Activated CD4-positive, alpha-beta T cell treated with anti-CD3 and anti-CD28 coated beads for 4 hours (primary cell): Measurements from ENCODE around the gene CSAG2.
"Not testable (repeated sequence)": the region's sequence is repeated elsewhere in the genome, so short reads cannot be mapped to it uniquely, and the experiment has no call there.

Source experiments
- DNase-seq, 2 donors: peaks; one replicate each; pipeline ENCODE4 v3.0.0-alpha.2; 2020

Gene CSAG2, protein sequence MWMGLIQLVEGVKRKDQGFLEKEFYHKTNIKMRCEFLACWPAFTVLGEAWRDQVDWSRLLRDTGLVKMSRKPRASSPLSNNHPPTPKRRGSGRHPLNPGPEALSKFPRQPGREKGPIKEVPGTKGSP

DNA sequence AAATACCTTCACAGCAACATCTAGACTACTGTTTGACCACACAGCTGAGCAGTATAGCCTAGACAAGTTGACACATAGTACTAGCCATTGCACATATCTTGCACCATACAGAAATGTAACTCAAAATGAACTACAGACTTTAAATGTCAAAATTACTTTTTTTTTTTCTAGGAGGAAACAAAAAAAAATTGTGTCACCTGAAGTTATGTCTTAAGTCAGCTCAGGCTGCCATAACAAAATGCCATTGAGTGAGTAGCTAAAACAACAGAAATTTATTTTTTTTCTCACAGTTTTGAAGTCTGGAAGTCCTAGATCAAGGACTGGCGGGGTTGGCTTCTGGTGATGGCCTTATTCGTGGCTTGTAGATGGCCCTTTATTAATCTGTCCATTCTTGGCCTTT, at the start of gene CSAG2:
Gene CSAG2, minus strand, starts transcription at position 101 of the 400 bp plus-strand sequence. CDS start 161 bp downstream, outside the sequence.
- DNase-seq = not testable (repeated sequence)

DNA sequence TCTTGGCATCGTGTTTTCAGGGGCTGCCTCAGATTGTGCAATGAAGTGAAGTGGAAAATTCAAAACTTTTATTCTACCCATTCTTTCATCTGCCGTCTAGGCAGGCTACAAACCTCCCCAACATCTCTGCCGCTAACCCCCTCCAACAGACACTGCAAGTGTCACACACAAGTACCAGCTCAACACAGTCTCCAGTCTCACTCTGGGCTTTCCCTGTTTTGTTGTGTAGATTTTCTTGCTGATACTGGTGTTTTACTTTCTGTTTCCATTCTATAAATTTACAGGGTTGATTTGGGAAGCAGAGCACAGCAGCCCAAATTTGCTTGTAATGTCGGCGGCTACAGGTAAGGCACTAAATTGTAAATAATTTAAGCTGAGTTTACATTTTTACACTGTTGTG, 45.8 kb upstream of the CSAG2 start:
- not testable (repeated sequence) for DNase-seq

DNA sequence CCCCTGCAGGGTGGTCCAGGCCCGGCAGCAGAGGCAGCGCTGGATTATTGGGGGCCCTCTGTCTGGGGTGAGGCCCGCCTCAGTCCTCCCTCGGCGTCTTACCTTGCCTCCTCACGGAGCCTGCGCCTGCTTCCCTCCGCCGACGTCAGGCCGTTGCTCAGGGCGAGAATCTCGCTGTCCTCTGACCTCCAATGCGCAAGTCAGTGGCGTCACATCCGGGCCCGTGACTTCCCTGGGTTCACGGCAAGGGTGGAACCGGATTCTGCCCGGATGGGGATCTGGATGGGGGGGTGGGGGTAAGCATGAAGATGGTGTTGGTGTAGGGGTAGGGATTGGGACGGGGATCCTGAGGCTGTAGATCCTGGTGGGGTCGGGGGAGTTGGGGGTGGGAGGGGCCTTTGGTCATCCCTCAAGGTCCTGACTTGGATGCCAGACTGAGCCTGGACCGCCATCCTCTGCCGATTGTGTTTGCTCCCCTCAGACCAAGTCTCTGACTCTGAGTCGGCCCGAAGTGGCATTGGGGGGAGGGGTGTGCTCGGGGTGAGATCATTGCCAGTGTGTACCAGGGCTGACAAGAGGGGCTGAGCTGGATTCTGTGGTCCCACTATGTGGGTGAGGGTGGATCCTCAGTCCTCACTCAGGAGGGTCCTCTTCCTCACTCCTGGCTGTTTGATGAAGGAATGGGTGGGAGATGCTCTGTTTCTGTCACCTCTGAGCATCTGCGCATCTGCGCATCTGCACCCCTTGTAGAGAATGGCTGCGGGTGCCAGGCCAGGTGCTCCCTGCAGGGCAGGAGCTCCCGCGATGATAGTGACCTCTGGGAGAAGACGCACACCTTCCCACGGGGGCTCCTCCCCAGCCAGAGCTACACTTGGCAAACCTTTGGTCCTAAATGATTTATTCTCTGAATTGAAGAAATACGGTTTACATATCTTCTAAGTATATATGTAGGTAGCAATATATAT, 44.9 kb upstream of the CSAG2 start, which contains the start of gene MAGEA2:
Gene MAGEA2, minus strand, starts transcription at position 157 of the 965 bp plus-strand sequence. CDS start 2,479 bp downstream, outside the sequence.
- not testable (repeated sequence) for DNase-seq

DNA sequence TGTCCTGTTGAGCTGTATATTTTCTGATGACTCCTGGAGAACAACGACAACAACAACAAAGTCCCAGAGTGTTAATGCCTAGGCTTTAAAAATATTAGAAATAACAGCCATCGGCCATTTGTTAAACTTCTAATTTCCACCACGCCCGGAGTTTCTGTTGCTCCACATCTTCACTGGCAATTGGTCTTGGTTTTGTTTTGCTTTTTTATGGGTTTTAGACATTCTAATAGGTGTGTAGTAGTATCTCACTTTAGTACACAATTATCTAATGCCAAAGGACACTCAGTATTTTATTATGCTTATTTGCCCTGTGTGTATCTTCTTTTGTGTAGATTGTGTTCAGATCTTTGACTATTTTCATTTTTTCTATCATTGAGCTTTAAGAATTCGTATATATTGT, 29.5 kb upstream of the CSAG2 start:
- DNase-seq = no peak

DNA sequence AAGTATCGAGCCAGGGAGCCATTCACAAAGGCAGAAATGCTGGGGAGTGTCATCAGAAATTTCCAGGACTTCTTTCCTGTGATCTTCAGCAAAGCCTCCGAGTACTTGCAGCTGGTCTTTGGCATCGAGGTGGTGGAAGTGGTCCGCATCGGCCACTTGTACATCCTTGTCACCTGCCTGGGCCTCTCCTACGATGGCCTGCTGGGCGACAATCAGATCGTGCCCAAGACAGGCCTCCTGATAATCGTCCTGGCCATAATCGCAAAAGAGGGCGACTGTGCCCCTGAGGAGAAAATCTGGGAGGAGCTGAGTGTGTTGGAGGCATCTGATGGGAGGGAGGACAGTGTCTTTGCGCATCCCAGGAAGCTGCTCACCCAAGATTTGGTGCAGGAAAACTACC, 27.5 kb upstream of the CSAG2 start:
- not testable (repeated sequence) for DNase-seq

DNA sequence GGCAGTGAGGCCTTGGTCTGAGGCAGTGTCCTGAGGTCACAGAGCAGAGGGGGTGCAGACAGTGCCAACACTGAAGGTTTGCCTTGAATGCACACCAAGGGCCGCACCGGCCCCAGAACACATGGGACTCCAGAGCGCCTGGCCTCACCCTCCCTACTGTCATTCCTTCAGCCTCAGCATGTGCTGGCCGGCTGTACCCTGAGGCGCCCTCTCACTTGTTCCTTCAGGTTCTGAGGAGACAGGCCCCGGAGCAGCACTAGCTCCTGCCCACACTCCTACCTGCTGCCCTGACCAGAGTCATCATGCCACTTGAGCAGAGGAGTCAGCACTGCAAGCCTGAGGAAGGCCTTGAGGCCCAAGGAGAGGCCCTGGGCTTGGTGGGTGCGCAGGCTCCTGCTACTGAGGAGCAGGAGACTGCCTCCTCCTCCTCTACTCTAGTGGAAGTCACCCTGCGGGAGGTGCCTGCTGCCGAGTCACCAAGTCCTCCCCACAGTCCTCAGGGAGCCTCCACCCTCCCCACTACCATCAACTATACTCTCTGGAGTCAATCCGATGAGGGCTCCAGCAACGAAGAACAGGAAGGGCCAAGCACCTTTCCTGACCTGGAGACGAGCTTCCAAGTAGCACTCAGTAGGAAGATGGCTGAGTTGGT, 26.9 kb upstream of the CSAG2 start:
- DNase-seq = no peak

DNA sequence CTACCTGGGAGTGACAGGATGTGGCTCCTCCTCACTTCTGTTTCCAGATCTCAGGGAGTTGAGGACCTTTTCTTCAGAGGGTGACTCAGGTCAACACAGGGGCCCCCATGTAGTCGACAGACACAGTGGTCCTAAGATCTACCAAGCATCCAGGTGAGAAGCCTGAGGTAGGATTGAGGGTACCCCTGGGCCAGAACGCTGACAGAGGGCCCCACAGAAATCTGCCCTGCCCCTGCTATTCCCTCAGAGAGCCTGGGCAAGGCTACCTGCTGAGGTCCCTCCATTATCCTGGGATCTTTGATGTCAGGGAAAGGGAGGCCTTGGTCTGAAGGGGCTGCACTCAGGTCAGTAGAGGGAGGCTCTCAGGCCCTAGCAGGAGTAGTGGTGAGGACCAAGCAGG, 26.0 kb upstream of the CSAG2 start:
- DNase-seq = no peak

DNA sequence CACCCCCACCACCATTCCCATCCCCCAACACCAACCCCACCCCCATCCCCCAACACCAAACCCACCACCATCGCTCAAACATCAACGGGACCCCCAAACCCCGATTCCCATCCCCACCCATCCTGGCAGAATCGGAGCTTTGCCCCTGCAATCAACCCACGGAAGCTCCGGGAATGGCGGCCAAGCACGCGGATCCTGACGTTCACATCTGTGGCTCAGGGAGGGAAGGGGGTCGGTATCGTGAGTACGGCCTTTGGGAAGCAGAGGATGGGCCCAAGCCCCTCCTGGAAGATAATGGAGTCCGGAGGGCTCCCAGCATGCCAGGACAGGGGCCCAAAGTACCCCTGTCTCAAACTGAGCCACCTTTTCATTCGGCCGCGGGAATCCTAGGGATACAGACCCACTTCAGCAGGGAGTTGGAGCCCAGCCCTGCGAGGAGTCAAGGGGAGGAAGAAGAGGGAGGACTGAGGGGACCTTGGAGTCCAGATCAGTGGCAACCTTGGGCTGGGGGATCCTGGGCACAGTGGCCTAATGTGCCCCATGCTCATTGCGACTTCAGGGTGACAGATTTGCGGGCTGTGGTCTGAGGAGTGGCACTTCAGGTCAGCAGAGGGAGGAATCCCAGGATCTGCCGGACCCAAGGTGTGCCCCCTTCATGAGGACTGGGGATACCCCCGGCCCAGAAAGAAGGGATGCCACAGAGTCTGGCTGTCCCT, 25.2 kb upstream of the CSAG2 start:
- DNase-seq = not testable (repeated sequence)

DNA sequence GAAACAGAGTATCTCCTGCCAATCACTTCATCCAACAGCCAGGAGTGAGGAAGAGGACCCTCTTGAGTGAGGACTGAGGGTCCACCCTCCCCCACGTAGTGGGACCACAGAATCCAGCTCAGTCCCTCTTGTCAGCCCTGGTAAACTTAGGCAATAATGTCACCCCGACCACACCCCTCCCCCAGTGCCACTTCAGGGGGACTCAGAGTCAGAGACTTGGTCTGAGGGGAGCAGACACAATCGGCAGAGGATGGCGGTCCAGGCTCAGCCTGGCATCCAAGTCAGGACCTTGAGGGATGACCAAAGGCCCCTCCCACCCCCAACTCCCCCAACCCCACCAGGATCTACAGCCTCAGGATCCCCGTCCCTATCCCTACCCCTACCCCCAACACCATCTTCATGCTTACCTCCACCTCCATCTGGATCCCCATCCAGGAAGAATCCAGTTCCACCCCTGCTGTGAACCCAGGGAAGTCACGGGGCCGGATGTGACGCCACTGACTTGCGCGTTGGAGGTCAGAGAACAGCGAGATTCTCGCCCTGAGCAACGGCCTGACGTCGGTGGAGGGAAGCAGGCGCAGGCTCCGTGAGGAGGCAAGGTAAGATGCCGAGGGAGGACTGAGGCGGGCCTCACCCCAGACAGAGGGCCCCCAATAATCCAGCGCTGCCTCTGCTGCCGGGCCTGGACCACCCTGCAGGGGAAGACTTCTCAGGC, 24.3 kb upstream of the CSAG2 start, which contains the start of the genes CSAG1 and MAGEA12:
Gene CSAG1, minus strand, starts transcription at position 461 of the 715 bp plus-strand sequence. CDS start 1,261 bp downstream, outside the sequence.
Gene MAGEA12, plus strand, starts transcription at position 497 of the 715 bp plus-strand sequence. CDS start 2,405 bp downstream, outside the sequence.
- DNase-seq = no peak

DNA sequence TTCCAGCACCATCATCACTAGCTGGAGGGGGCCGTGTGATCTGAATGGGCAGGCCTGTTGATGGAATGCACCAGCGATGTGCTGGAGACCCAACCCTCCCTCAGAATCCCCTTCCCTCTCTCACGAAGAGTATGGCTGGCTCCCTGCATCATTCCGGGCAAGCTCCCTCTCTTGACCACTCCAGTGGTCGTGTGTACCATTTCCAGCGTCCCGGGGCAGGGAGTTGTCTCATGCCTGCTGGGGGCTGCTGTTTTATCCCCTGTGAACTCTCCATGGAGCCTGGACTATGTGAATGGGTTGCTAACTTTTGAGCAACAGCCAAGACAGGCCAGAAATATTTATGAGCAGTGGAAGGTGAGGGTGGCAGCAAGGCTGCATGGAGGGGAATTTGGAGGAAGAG, 16.3 kb upstream of the CSAG2 start:
- no peak for DNase-seq

DNA sequence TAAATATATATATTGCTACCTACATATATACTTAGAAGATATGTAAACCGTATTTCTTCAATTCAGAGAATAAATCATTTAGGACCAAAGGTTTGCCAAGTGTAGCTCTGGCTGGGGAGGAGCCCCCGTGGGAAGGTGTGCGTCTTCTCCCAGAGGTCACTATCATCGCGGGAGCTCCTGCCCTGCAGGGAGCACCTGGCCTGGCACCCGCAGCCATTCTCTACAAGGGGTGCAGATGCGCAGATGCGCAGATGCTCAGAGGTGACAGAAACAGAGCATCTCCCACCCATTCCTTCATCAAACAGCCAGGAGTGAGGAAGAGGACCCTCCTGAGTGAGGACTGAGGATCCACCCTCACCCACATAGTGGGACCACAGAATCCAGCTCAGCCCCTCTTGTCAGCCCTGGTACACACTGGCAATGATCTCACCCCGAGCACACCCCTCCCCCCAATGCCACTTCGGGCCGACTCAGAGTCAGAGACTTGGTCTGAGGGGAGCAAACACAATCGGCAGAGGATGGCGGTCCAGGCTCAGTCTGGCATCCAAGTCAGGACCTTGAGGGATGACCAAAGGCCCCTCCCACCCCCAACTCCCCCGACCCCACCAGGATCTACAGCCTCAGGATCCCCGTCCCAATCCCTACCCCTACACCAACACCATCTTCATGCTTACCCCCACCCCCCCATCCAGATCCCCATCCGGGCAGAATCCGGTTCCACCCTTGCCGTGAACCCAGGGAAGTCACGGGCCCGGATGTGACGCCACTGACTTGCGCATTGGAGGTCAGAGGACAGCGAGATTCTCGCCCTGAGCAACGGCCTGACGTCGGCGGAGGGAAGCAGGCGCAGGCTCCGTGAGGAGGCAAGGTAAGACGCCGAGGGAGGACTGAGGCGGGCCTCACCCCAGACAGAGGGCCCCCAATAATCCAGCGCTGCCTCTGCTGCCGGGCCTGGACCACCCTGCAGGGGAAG, 5.0 kb upstream of the CSAG2 start, which contains the start of gene MAGEA2B:
Gene MAGEA2B, plus strand, starts transcription at position 814 of the 973 bp plus-strand sequence. CDS start 2,479 bp downstream, outside the sequence.
- not testable (repeated sequence) for DNase-seq

DNA sequence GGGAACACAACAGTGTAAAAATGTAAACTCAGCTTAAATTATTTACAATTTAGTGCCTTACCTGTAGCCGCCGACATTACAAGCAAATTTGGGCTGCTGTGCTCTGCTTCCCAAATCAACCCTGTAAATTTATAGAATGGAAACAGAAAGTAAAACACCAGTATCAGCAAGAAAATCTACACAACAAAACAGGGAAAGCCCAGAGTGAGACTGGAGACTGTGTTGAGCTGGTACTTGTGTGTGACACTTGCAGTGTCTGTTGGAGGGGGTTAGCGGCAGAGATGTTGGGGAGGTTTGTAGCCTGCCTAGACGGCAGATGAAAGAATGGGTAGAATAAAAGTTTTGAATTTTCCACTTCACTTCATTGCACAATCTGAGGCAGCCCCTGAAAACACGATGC, 4.1 kb upstream of the CSAG2 start:
- not testable (repeated sequence) for DNase-seq

DNA sequence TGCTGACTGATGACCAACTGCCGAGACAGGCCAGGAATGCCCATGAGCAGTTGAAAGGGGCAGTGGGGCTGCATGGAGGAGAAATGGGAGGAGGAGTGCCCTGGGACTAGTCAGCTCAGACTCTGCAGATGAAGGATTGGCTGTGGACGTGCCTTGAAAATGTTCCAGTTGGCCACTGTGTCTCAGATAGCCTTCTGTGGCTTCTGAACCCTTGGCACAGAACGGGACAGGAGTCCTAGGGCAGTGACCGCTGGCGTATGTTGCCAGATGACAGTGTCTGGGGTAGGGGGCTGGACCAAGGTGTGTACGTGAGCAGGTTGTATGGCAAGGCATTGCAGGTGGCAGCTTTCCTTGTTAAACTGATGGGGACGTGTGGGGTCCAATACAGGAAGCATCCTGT, 2.6 kb downstream of the CSAG2 start:
- not testable (repeated sequence) for DNase-seq

DNA sequence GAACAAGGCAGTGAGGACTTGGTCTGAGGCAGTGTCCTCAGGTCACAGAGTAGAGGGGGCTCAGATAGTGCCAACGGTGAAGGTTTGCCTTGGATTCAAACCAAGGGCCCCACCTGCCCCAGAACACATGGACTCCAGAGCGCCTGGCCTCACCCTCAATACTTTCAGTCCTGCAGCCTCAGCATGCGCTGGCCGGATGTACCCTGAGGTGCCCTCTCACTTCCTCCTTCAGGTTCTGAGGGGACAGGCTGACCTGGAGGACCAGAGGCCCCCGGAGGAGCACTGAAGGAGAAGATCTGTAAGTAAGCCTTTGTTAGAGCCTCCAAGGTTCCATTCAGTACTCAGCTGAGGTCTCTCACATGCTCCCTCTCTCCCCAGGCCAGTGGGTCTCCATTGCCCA, 8.7 kb downstream of the CSAG2 start:
- DNase-seq = not testable (repeated sequence)

DNA sequence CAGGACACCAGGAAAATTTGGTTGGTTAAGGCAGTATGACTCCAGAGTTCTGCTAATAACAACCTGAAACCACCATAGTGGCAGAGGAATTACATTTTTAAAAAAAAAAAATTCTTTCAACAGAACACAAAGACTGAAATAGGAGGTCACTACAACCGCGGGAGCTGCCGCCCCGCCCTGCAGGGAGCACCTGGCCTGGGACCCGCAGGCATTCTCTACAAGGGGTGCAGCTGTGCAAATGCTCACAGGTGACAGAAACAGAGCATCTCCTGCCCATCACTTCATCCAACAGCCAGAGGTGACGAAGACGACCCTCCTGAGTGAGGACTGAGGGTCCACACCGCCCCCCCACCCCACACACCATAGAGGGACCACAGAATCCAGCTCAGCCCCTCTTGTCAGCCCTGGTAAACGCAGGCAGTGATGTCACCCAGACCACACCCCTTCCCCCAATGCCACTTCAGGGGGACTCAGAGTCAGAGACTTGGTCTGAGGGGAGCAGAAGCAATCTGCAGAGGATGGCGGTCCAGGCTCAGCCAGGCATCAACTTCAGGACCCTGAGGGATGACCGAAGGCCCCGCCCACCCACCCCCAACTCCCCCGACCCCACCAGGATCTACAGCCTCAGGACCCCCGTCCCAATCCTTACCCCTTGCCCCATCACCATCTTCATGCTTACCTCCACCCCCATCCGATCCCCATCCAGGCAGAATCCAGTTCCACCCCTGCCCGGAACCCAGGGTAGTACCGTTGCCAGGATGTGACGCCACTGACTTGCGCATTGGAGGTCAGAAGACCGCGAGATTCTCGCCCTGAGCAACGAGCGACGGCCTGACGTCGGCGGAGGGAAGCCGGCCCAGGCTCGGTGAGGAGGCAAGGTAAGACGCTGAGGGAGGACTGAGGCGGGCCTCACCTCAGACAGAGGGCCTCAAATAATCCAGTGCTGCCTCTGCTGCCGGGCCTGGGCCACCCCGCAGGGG, 10.8 kb downstream of the CSAG2 start, which contains the start of gene MAGEA3:
Gene MAGEA3, plus strand, starts transcription at position 843 of the 980 bp plus-strand sequence. CDS start 2,039 bp downstream, outside the sequence.
- DNase-seq = not testable (repeated sequence)

DNA sequence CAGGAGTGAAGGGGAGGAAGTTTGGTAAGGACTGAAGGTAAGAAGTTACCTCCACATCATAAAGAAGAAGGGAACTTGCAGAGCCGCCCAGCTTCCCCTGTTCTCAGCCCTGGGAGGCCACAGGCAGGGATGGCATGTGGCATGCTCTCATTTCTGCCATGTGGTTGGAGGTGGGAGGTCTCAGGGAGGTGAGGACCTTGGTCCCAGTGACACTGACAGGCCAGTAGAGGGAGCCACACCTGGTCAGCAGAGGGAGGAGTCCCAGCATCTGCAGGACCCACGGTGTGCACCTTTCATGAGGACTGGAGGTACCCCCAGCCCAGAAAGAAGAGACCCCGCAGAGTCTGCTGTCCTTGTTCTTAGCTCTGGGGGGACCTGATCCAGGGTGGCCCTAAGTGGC, 28.1 kb downstream of the CSAG2 start:
- DNase-seq = not testable (repeated sequence)

DNA sequence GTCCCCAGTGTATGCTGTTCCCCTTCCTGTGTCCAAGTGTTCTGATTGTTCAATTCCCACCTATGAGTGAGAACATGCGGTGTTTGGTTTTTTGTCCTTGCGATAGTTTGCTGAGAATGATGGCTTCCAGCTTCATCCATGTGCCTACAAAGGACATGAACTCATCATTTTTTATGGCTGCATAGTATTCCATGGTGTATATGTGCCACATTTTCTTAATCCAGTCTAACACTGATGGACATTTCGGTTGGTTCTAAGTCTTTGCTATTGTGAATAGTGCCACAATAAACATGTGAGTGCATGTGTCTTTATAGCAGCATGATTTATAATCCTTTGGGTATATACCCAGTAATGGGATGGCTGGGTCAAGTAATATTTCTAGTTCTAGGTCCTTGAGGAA, 34.4 kb downstream of the CSAG2 start:
- not testable (repeated sequence) for DNase-seq

DNA sequence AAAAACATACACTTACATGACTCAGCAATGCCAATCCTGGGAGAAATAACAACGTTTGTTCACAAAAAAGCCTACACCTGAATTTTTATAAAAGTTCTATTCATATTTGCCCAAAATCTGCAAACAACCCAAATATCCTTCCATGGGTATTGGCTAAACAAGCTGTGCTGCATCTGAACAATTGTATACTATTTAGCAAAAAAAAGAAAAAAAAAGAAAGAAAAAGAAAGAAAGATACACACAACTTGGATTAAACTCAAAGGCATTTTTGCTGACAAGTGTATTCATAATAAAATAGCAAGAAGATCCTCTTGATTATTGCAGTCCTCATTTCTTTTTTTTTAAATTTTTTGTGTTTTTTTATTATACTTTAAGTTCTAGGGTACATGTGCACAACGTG, 34.9 kb downstream of the CSAG2 start:
- no peak for DNase-seq

DNA sequence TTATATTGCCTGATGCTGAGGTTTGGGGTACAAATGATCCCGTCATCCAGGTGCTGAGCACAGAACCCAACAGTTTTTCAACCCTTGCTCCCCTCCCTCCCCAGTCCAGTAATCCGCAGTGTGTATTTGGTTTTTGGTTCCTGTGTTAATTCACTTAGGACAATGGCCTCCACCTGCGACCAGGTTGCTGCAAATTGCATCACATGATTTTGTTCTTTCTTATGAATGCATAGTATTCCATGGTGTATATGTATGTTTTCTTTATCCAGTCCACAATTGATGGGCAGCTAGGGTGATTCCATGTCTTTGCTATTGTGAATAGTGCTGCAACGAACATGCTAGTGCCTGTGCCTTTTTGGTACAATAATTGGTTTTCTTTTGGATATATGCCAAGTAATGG, 46.0 kb downstream of the CSAG2 start:
- no peak for DNase-seq
